Muscle of leg (tissue), 11 donors: ENCODE measurements around the gene PCBP3. TPM values are rescaled to one million over a fixed set of nuclear protein-coding genes. Genes with fewer than 3 reads are reported as not detected.
"Not testable (repeated sequence)": the region's sequence is repeated elsewhere in the genome, so short reads cannot be mapped to it uniquely, and the experiment has no call there.

Experiments used
- DNase-seq: peaks from one replicate; pipeline ENCODE4 v3.0.0; 2013
- H3K27ac ChIP-seq: one replicate; pipeline ENCODE4 v1.5.1; 2013; ENCODE audit warnings: mild to moderate bottlenecking, low read length, control low read depth
- H3K27me3 ChIP-seq: one replicate; pipeline ENCODE4 v1.6.1; 2013; ENCODE audit warnings: low read length; ENCODE audit not compliant: control insufficient read depth, insufficient read depth
- H3K36me3 ChIP-seq: one replicate; pipeline ENCODE4 v1.6.1; 2013; ENCODE audit warnings: low read length; ENCODE audit not compliant: control insufficient read depth, insufficient read depth
- H3K4me1 ChIP-seq: one replicate; pipeline ENCODE4 v1.6.1; 2013; ENCODE audit warnings: low read length; ENCODE audit not compliant: control insufficient read depth, insufficient read depth
- H3K4me3 ChIP-seq: one replicate; pipeline ENCODE4 v1.5.1; 2013; ENCODE audit warnings: low read length, control low read depth
- H3K9me3 ChIP-seq: replicated peaks from 2 replicates; pipeline ENCODE4 v1.6.1; 2013; ENCODE audit warnings: low read depth, low read length; ENCODE audit not compliant: control insufficient read depth
- WGBS: methylation state at CpG from one replicate; pipeline ENCODE4 v1.1.5; 2013; ENCODE audit warnings: missing lambda C conversion rate; ENCODE audit not compliant: insufficient coverage; 5-methylcytosine and 5-hydroxymethylcytosine counted together
- polyA plus RNA-seq, 8 donors: library from polyadenylated mRNA; unstranded; fragments of 120-200 nt; gene quantifications; one replicate each; pipeline versions ENCODE4 v1.2.1 to v1.2.3, GENCODE V29; 2013; ENCODE audit warnings: inconsistent platforms in 1 of 8, low replicate concordance in 1 of 8; ENCODE audit not compliant: insufficient read length in 8 of 8, insufficient read depth in 1 of 8
- total RNA-seq: library from RNA; stranded (reverse); fragments of 120-200 nt; gene quantifications from one replicate; pipeline ENCODE4 v1.2.4, GENCODE V29; 2013

Gene PCBP3
- total and polyA plus RNA-seq, 9 donors: 0.76 to 2.3 (median 1.2) TPM

DNA sequence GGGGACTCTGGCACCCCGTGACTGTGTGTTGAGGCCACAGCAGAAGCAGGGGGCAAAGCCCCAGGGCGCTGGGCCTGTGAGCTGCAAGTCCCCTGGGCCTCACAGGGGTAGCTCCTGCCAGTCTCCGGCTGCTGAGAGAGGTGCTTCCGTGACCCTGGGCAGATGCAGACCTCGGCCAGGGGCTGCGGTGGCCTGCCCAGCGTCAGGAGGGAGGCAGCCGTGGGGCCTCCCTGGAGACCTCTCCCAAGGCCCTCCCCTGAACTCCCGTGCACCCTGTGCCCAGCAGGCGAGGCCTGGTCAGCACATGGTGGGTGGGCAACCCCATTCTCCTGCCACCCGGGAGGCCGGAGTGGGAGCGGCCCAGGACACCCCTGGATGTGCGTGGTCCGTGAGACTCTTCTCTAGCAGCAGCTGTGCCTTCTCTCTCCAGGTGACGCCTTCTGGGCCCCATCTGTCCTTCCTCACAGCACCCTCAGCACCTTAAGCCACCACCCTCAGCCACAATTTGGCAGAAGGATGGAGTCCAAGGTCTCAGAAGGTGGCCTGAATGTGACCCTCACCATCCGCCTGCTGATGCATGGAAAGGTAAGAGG lies 252.3 kb downstream of the PCBP3 start:
- Histone ChIP-seq H3K36me3 (no peaks in the 10 kb centered on the region), H3K27ac (no peak overlapping the region), H3K27me3 (peaks cover 2% of the 10 kb centered on the region), H3K4me1 (peaks cover 32% of the 10 kb centered on the region), H3K9me3 (no peaks in the 10 kb centered on the region), H3K4me3 (no peak overlapping the region)
- no peak for DNase-seq
- WGBS: 87% methylated on average over 14 of the region's 17 CpGs

GRCh38 chr21:45896431-45896830 lies 252.9 kb downstream of the PCBP3 start:
- H3K27me3 ChIP-seq, DNase-seq, H3K36me3 ChIP-seq, H3K4me3 ChIP-seq, H3K9me3 ChIP-seq, H3K27ac ChIP-seq: not testable (repeated sequence)
- 92% methylated on average over 18 of the region's 18 CpGs for WGBS
- peaks cover 32% of the 10 kb centered on the region for H3K4me1 ChIP-seq

DNA sequence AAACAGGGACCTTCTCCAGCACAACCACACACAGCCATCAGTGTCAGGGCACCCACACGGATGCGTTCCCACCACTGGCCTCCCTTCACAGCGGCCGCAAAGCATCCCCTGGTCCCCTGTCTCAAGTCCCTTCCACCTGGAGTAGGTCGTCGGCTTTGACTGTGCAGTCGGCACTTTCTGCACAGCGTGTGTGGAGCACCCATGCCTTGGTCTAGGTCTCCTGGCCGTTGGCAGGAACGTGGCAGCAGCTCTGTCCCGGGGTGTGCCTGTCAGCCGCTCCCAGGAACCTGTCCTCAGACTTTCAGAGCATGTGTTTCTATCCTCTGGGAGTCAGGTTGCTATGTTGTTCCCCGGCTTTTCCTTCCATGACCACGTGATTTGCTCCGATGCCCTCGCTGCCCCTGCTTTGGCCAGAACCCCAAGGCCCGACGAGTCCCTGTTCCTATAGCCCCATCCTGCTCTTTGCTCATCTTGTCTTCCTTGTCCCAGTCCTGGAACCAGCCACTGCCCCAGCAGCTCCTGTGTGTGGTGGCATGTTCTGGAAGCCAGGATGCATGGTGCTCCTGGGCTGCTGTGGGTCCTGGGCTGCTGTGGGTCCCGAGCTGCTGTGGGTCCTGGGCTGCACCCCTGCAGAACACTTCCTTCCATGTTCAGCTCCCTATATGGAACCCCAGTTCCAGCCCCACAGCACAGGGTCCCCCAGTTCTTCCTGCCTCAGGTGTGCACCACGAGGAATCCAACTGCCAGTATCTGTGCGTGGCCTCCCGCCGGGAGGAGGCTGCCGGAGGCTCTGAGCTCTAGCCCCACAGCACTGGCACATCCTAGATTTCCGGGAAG lies 253.9 kb downstream of the PCBP3 start:
- H3K27ac ChIP-seq: no peak overlapping the region
- 88% methylated on average over 23 of the region's 25 CpGs for WGBS
- H3K4me1 ChIP-seq: peaks cover 31% of the 10 kb centered on the region
- peaks cover 2% of the 10 kb centered on the region for H3K27me3 ChIP-seq
- no peaks in the 10 kb centered on the region for H3K36me3 ChIP-seq
- no peak for DNase-seq
- H3K9me3 ChIP-seq: no peaks in the 10 kb centered on the region
- H3K4me3 ChIP-seq: no peak overlapping the region

DNA sequence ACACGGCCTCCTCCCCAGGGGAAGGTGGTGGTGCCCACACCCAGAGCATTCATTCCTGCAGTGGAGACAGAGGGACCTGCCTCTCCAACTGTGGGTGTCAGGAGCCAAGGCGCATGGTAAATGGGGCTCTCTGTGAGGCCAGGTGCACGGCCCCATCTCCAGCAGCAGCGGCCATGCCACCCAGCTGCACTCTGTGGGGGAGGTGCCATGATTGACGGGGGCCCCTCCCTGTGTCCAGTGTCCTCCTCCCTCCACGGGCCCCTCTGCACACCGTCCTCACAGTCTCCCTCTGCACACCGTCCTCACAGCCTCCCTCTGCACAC lies 254.5 kb downstream of the PCBP3 start:
- no peaks in the 10 kb centered on the region for H3K36me3 ChIP-seq
- WGBS: 78% methylated on average over 5 of the region's 8 CpGs
- H3K4me3 ChIP-seq: no peak overlapping the region
- no peaks in the 10 kb centered on the region for H3K27me3 ChIP-seq
- H3K9me3 ChIP-seq: no peaks in the 10 kb centered on the region
- DNase-seq: no peak
- H3K27ac ChIP-seq: no peak overlapping the region
- H3K4me1 ChIP-seq: peaks cover 25% of the 10 kb centered on the region

- Histone ChIP-seq H3K27ac (no peak overlapping the region), H3K4me3 (no peak overlapping the region), H3K27me3 (no peaks in the 10 kb centered on the region), H3K36me3 (no peaks in the 10 kb centered on the region), H3K4me1 (peaks cover 17% of the 10 kb centered on the region), H3K9me3 (no peaks in the 10 kb centered on the region)
- 42% methylated on average over 23 of the region's 24 CpGs for WGBS
- no peak for DNase-seq
These were observed 255.3 kb downstream of the PCBP3 start for GRCh38 chr21:45898781-45899180.

DNA sequence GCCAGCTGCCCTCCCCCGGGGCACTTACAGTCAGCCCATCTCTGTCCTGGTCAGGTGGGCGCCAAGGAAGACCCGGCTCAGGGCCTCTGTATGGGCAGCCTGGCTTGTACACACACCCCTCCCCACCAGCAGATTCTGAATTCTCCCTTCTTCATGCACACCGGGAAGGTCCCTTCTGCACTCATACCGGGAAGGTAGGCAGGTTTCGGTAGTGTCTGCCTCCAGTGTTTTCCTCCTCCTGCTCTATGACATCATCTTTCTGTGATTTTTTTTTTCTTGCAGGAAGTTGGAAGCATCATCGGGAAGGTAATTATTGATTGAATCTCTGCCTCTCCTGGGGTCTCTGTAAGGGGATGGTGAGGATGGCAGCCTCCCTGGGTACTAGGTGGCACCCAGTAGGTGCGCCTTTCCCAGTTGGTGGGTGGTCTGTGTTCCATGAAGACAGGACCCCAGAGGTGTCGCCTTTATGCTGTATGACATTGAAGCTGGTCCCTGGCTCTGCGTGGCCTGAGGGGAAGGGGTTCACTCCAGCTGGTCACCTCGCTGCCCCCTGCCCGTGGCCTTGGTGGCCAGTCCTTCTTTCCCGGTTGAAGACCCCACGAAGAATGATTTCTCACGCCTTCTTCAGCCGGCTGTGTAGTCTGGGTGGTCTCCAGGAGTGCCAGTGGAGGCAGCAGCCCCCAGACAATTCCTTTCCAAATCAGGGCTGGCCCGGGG lies 255.9 kb downstream of the PCBP3 start:
- H3K9me3 ChIP-seq: no peaks in the 10 kb centered on the region
- DNase-seq: no peak
- no peaks in the 10 kb centered on the region for H3K27me3 ChIP-seq
- no peaks in the 10 kb centered on the region for H3K36me3 ChIP-seq
- no peak overlapping the region for H3K4me3 ChIP-seq
- peaks cover 10% of the 10 kb centered on the region for H3K4me1 ChIP-seq
- no peak overlapping the region for H3K27ac ChIP-seq
- 65% methylated on average over 11 of the region's 17 CpGs for WGBS

GRCh38 chr21:45900034-45900868 lies 256.7 kb downstream of the PCBP3 start:
- Histone ChIP-seq H3K27me3 (peaks cover 1% of the 10 kb centered on the region), H3K36me3 (no peaks in the 10 kb centered on the region), H3K27ac (no peak overlapping the region), H3K4me3 (no peak overlapping the region), H3K9me3 (no peaks in the 10 kb centered on the region), H3K4me1 (peaks cover 4% of the 10 kb centered on the region)
- DNase-seq: no peak
- 84% methylated on average over 15 of the region's 27 CpGs for WGBS

GRCh38 chr21:45901061-45901690 lies 257.7 kb downstream of the PCBP3 start:
- H3K36me3 ChIP-seq: no peaks in the 10 kb centered on the region
- no peak for DNase-seq
- H3K4me3 ChIP-seq: no peak overlapping the region
- H3K9me3 ChIP-seq: no peaks in the 10 kb centered on the region
- WGBS: 92% methylated on average over 15 of the region's 15 CpGs
- peaks cover 2% of the 10 kb centered on the region for H3K27me3 ChIP-seq
- peaks cover 3% of the 10 kb centered on the region for H3K4me1 ChIP-seq
- H3K27ac ChIP-seq: no peak overlapping the region

- Histone ChIP-seq H3K4me3 (no peak overlapping the region), H3K27ac (no peak overlapping the region), H3K36me3 (no peaks in the 10 kb centered on the region), H3K4me1 (peaks cover 3% of the 10 kb centered on the region), H3K9me3 (no peaks in the 10 kb centered on the region), H3K27me3 (peaks cover 2% of the 10 kb centered on the region)
- 88% methylated on average over 13 of the region's 19 CpGs for WGBS
- DNase-seq: no peak
These were observed 258.9 kb downstream of the PCBP3 start for GRCh38 chr21:45902292-45902995.
